SIG-M5 treated with dmso at 0.1 percent for 504 hours (cell line): ENCODE results near the gene CPSF7.
A peak's percentile ranks its signal among the peaks of the same experiment; 100 is the strongest.

Experiments
- DNase-seq: peaks from one replicate; lab custom pipeline; 2025; ENCODE audit not compliant: unreplicated experiment; lab: John Stamatoyannopoulos, UW

Gene CPSF7

GRCh38 chr11:61357233-61357893 lies 72.4 kb downstream of the CPSF7 start:
- DNase-seq = peak; percentile 62

- no peak for DNase-seq
Measured at GRCh38 chr11:61356706-61357105, 73.1 kb downstream of the CPSF7 start.

- DNase-seq = no peak
Measured at GRCh38 chr11:61354208-61354607, 75.6 kb downstream of the CPSF7 start.

- DNase-seq = peak; percentile 37
Measured at GRCh38 chr11:61353131-61354067, 76.4 kb downstream of the CPSF7 start.
